HCT116 (cell line): ENCODE data around the gene DNMT3A. TPM values are rescaled to one million over a fixed set of nuclear protein-coding genes. Genes with fewer than 3 reads are reported as not detected.

ENCODE experiments used
- ATAC-seq: fragments of 200-7000 bp; cut with Tn5 transposase; 2 replicates; pipeline ENCODE4 v1.9.1; 2020; ENCODE audit warnings: mild to moderate bottlenecking, moderate library complexity
- BruUV-seq: library from RNA; stranded (reverse); fragments of 400-500 nt; replicated peaks from 2 replicates; lab custom pipeline; 2021; lab: Mats Ljungman, UMichigan
- CTCF ChIA-PET: fragments of 300-600 bp; sonication (Branson Sonifier 250); formaldehyde crosslinking; loops from one replicate; lab custom pipeline; 2021; ENCODE audit warnings: antibody characterized with exemption; lab: Charles Lee
- POLR2A ChIA-PET: fragments of 300-600, 350-600 bp; sonication (Branson Sonifier 250); formaldehyde crosslinking; loops from one replicate; lab custom pipeline; 2021; ENCODE audit warnings: antibody characterized with exemption; lab: Charles Lee
- RAD21 ChIA-PET, 2 experiments: fragments of 300-600 bp; sonication (Branson Sonifier 250); formaldehyde crosslinking; loops; one replicate each; lab custom pipeline; 2023; ENCODE audit warnings: low total read pairs in 2 of 2; ENCODE audit not compliant: uncharacterized antibody in 2 of 2, unreplicated experiment in 2 of 2, low non-redundant PET in 1 of 2; lab: Charles Lee
- DNase-seq: peaks from one replicate; pipeline ENCODE4 v3.0.0-alpha.2; 2010; ENCODE audit warnings: low read depth, low spot score
- H2AFZ ChIP-seq: fragments of 200-600 bp; shearing (Covaris generic), sonication (generic); 2 replicates; pipeline ENCODE4 v1.6.1; 2017; ENCODE audit warnings: low read depth, mixed run types, mixed read lengths, antibody characterized with exemption, low read length; ENCODE audit not compliant: poor library complexity, severe bottlenecking
- H3K27ac ChIP-seq: 2 replicates; pipeline ENCODE4 v1.5.1; 2012; ENCODE audit warnings: low read depth, low read length
- H3K27me3 ChIP-seq: fragments of 200-600 bp; sonication (generic); 2 replicates; pipeline ENCODE4 v1.6.1; 2016; ENCODE audit warnings: mixed run types, low read length, mixed read lengths; ENCODE audit not compliant: insufficient read depth
- H3K36me3 ChIP-seq, 2 experiments: fragments of 200-500 bp in 1 of 2; fragments of 200-600 bp in 1 of 2; sonication (Bioruptor generic) in 1 of 2; sonication (generic) in 1 of 2; 2 replicates each; pipeline versions ENCODE4 v1.5.1 to v1.6.1; 2014 to 2016; ENCODE audit warnings: low read length in 2 of 2, inconsistent platforms in 1 of 2, mixed read lengths in 1 of 2, mixed run types in 1 of 2; ENCODE audit not compliant: insufficient read depth in 2 of 2, control insufficient read depth in 1 of 2
- H3K4me1 ChIP-seq, 2 experiments: fragments of 200-600 bp in 1 of 2; sonication (generic) in 1 of 2; 2 replicates each; pipeline versions ENCODE4 v1.5.1 to v1.6.1; 2012 to 2017; ENCODE audit warnings: low read length in 2 of 2, inconsistent platforms in 1 of 2, mild to moderate bottlenecking in 1 of 2, mixed read lengths in 1 of 2, mixed run types in 1 of 2, moderate library complexity in 1 of 2; ENCODE audit not compliant: insufficient read depth in 2 of 2, control insufficient read depth in 1 of 2
- H3K4me2 ChIP-seq: fragments of 200-600 bp; sonication (generic); 2 replicates; pipeline ENCODE4 v1.6.1; 2017; ENCODE audit warnings: mixed run types, low read length, mixed read lengths
- H3K4me3 ChIP-seq, 2 experiments: fragments of 200-600 bp in 1 of 2; sonication (generic) in 1 of 2; replicated peaks in 1 of 2; 2 replicates each; pipeline ENCODE4 v1.5.1; 2011 to 2016; ENCODE audit warnings: low read length in 2 of 2, control low read depth in 1 of 2, low read depth in 1 of 2, mild to moderate bottlenecking in 1 of 2, mixed read lengths in 1 of 2, mixed run types in 1 of 2
- H3K79me2 ChIP-seq: fragments of 200-600 bp; sonication (generic); 2 replicates; pipeline ENCODE4 v1.6.1; 2017; ENCODE audit warnings: mild to moderate bottlenecking, mixed run types, low read length, moderate library complexity, mixed read lengths; ENCODE audit not compliant: insufficient read depth
- H3K9ac ChIP-seq: fragments of 200-600 bp; sonication (generic); 2 replicates; pipeline ENCODE4 v1.6.1; 2016; ENCODE audit warnings: low read length, mixed read lengths
- H3K9me2 ChIP-seq: fragments of 200-600 bp; sonication (generic), shearing (Covaris generic); 2 replicates; pipeline ENCODE4 v1.6.1; 2017; ENCODE audit warnings: mixed run types, mild to moderate bottlenecking, moderate library complexity; ENCODE audit not compliant: insufficient read depth
- H3K9me3 ChIP-seq, 2 experiments: fragments of 200-500 bp in 1 of 2; fragments of 200-600 bp in 1 of 2; sonication (Bioruptor generic) in 1 of 2; sonication (generic) in 1 of 2; 2 replicates each; pipeline ENCODE4 v1.6.1; 2014 to 2017; ENCODE audit warnings: low read length in 2 of 2, mixed read lengths in 2 of 2, inconsistent platforms in 1 of 2, low read depth in 1 of 2, mild to moderate bottlenecking in 1 of 2, mixed run types in 1 of 2, moderate library complexity in 1 of 2; ENCODE audit not compliant: control insufficient read depth in 1 of 2, insufficient read depth in 1 of 2
- H4K20me1 ChIP-seq: fragments of 200-600 bp; sonication (generic), shearing (Covaris generic); 2 replicates; pipeline ENCODE4 v1.6.1; 2017; ENCODE audit warnings: mixed run types, mild to moderate bottlenecking, moderate library complexity; ENCODE audit not compliant: insufficient read depth
- EGR1 ChIP-seq: IDR thresholded peaks from 2 replicates; pipeline ENCODE4 v1.6.1; 2012; ENCODE audit warnings: low read depth
- EZH2 ChIP-seq: fragments of 200-600 bp; sonication (generic); IDR thresholded peaks from 2 replicates; pipeline ENCODE4 v1.6.1; 2017; ENCODE audit warnings: antibody characterized with exemption, mixed run types
- FOSL1 ChIP-seq: IDR thresholded peaks from 2 replicates; pipeline ENCODE4 v1.6.1; 2012; ENCODE audit warnings: low read depth
- JUND ChIP-seq: IDR thresholded peaks from 2 replicates; pipeline ENCODE4 v1.6.1; 2012
- POLR2AphosphoS5 ChIP-seq: IDR thresholded peaks from 2 replicates; pipeline ENCODE4 v1.6.1; 2011; ENCODE audit warnings: mild to moderate bottlenecking, low read depth, low read length, moderate library complexity
- SP1 ChIP-seq: IDR thresholded peaks from 2 replicates; pipeline ENCODE4 v1.6.1; 2012; ENCODE audit warnings: low read depth
- SRF ChIP-seq: IDR thresholded peaks from 2 replicates; pipeline ENCODE4 v1.6.1; 2012; ENCODE audit warnings: low read depth
- YY1 ChIP-seq: IDR thresholded peaks from 2 replicates; pipeline ENCODE4 v1.6.1; 2011; ENCODE audit warnings: low read length, low read depth, moderate library complexity, mild to moderate bottlenecking; ENCODE audit not compliant: insufficient replicate concordance; ENCODE audit errors: extremely low read depth
- ZFX ChIP-seq: fragments of 450-650 bp; IDR thresholded peaks from 2 replicates; pipeline ENCODE4 v1.6.1; 2017
- intact Hi-C: fragments of 100-400 bp; cut with micrococcal nuclease; formaldehyde crosslinking; loops from 2 replicates; pipeline ENCODE4 v1.10.0; 2022
- total RNA-seq: library from RNA; stranded (reverse); gene quantifications from one replicate; pipeline ENCODE4 v1.2.1, GENCODE V29; 2021; ENCODE audit not compliant: unreplicated experiment
- TF ChIP-seq, protein P1 (sequence below): IDR thresholded peaks from 2 replicates; pipeline ENCODE4 v1.6.1; 2011; ENCODE audit warnings: mild to moderate bottlenecking, low read length, moderate library complexity; ENCODE audit not compliant: insufficient replicate concordance; ENCODE audit errors: extremely low read depth
- TF ChIP-seq, protein P2 (sequence below): IDR thresholded peaks from 2 replicates; pipeline ENCODE4 v1.6.1; 2012; ENCODE audit warnings: low read depth

The DNMT3A gene
- total RNA-seq, 1 experiment from 2014 or later: 14.3 TPM

DNA sequence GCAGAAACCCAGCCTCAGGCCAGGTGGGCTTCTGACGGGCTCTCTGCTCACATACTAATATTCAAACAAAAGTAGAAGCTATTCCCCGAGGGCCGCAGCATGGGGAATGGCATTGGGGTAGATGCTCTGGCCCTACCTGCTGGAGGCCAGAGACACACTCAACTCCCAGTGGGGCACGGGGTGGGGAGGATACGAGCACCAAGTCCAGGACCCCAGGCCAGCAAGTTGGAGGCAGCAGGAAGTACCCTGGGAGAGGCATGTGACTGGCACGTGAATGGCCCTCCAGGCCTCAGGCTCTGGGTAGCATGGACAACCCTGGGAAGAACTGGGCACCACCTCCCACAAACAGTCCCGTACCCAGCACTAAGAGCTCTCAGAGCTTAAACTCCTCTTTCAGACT lies 3.8 kb downstream of the DNMT3A start:
- Histone ChIP-seq H3K9me3 (no peaks in the 10 kb centered on the region), H3K9me2 (no peaks in the 10 kb centered on the region), H2AFZ (no peak overlapping the region), H3K4me2 (no peak overlapping the region), H3K27me3 (no peaks in the 10 kb centered on the region), H3K9ac (no peak overlapping the region), H3K36me3 (no peaks in the 10 kb centered on the region), H3K79me2 (0 out of 2 replicates have a peak, but pooled peaks cover 5% of the 10 kb centered on the region), H3K27ac (no peak overlapping the region), H4K20me1 (no peaks in the 10 kb centered on the region), H3K4me3 (no peak overlapping the region), H3K4me1 (peaks cover 0 to 12% of the 10 kb centered on the region in 2 experiments; a peak in 2 of 4 replicates)
- BruUV-seq: no TSS peak
- no peak for ATAC-seq
- ChIA-PET POLR2A (no interaction called here), RAD21 (no interaction called here), CTCF (no interaction called here)
- intact Hi-C loops: no loop called here
- DNase-seq: no peak
- TF ChIP-seq YY1: no peak
- no peak for TF ChIP-seq JUND
- TF ChIP-seq, protein P1, sequence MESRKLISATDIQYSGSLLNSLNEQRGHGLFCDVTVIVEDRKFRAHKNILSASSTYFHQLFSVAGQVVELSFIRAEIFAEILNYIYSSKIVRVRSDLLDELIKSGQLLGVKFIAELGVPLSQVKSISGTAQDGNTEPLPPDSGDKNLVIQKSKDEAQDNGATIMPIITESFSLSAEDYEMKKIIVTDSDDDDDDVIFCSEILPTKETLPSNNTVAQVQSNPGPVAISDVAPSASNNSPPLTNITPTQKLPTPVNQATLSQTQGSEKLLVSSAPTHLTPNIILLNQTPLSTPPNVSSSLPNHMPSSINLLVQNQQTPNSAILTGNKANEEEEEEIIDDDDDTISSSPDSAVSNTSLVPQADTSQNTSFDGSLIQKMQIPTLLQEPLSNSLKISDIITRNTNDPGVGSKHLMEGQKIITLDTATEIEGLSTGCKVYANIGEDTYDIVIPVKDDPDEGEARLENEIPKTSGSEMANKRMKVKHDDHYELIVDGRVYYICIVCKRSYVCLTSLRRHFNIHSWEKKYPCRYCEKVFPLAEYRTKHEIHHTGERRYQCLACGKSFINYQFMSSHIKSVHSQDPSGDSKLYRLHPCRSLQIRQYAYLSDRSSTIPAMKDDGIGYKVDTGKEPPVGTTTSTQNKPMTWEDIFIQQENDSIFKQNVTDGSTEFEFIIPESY: no peak
- TF ChIP-seq SRF: no peak
- no peak for TF ChIP-seq EZH2
- TF ChIP-seq EGR1: no peak
- TF ChIP-seq, protein P2, sequence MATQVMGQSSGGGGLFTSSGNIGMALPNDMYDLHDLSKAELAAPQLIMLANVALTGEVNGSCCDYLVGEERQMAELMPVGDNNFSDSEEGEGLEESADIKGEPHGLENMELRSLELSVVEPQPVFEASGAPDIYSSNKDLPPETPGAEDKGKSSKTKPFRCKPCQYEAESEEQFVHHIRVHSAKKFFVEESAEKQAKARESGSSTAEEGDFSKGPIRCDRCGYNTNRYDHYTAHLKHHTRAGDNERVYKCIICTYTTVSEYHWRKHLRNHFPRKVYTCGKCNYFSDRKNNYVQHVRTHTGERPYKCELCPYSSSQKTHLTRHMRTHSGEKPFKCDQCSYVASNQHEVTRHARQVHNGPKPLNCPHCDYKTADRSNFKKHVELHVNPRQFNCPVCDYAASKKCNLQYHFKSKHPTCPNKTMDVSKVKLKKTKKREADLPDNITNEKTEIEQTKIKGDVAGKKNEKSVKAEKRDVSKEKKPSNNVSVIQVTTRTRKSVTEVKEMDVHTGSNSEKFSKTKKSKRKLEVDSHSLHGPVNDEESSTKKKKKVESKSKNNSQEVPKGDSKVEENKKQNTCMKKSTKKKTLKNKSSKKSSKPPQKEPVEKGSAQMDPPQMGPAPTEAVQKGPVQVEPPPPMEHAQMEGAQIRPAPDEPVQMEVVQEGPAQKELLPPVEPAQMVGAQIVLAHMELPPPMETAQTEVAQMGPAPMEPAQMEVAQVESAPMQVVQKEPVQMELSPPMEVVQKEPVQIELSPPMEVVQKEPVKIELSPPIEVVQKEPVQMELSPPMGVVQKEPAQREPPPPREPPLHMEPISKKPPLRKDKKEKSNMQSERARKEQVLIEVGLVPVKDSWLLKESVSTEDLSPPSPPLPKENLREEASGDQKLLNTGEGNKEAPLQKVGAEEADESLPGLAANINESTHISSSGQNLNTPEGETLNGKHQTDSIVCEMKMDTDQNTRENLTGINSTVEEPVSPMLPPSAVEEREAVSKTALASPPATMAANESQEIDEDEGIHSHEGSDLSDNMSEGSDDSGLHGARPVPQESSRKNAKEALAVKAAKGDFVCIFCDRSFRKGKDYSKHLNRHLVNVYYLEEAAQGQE: no peak
- TF ChIP-seq FOSL1: no peak
- no peak for TF ChIP-seq POLR2AphosphoS5
- TF ChIP-seq SP1: no peak
- TF ChIP-seq ZFX: no peak
